Hematopoietic multipotent progenitor cell treated with erythropoietin and hydrocortisone succinate and interleukin-3 and kit ligand, for 17 days (in vitro differentiated cells): ENCODE data around the gene DIRAS3.
"Not testable (repeated sequence)": the region's sequence is repeated elsewhere in the genome, so short reads cannot be mapped to it uniquely, and the experiment has no call there.

ENCODE experiments used
- DNase-seq: peaks from one replicate; pipeline ENCODE4 v3.0.0-alpha.2; 2015; ENCODE audit warnings: low spot score

Gene DIRAS3

GRCh38 chr1:68024635-68025338 lies 25.6 kb downstream of the DIRAS3 start:
- DNase-seq, result no peak

- no peak for DNase-seq
Observed at GRCh38 chr1:68016381-68016780, 34.0 kb downstream of the DIRAS3 start.

GRCh38 chr1:68015971-68016370 lies 34.5 kb downstream of the DIRAS3 start:
- DNase-seq, result no peak

- DNase-seq, result no peak
Observed at GRCh38 chr1:68015369-68015768, 35.1 kb downstream of the DIRAS3 start.

- DNase-seq, result no peak
Observed at GRCh38 chr1:68013351-68013750, 37.1 kb downstream of the DIRAS3 start.

- DNase-seq, result no peak
Observed at GRCh38 chr1:68011657-68012375, 38.6 kb downstream of the DIRAS3 start.

- no peak for DNase-seq
Observed at GRCh38 chr1:68010543-68010942, 39.9 kb downstream of the DIRAS3 start.

- DNase-seq, result no peak
Observed at GRCh38 chr1:68010090-68010489, 40.3 kb downstream of the DIRAS3 start.

GRCh38 chr1:68003626-68004025 lies 46.8 kb downstream of the DIRAS3 start:
- DNase-seq, result not testable (repeated sequence)

GRCh38 chr1:68000191-68000590 lies 50.2 kb downstream of the DIRAS3 start:
- no peak for DNase-seq

GRCh38 chr1:67997746-67998145 lies 52.7 kb downstream of the DIRAS3 start:
- DNase-seq, result no peak
